ENCODE results near the gene B2M. TPM values are rescaled to one million over a fixed set of nuclear protein-coding genes. Genes with fewer than 3 reads are reported as not detected.
A peak's percentile ranks its signal among the peaks of the same experiment; 100 is the strongest.
"Not testable (repeated sequence)": the region's sequence is repeated elsewhere in the genome, so short reads cannot be mapped to it uniquely, and the experiment has no call there.

Gene B2M
- total RNA-seq, 6 experiments from 2014 or later: 811 to 1,058 (median 898) TPM

DNA sequence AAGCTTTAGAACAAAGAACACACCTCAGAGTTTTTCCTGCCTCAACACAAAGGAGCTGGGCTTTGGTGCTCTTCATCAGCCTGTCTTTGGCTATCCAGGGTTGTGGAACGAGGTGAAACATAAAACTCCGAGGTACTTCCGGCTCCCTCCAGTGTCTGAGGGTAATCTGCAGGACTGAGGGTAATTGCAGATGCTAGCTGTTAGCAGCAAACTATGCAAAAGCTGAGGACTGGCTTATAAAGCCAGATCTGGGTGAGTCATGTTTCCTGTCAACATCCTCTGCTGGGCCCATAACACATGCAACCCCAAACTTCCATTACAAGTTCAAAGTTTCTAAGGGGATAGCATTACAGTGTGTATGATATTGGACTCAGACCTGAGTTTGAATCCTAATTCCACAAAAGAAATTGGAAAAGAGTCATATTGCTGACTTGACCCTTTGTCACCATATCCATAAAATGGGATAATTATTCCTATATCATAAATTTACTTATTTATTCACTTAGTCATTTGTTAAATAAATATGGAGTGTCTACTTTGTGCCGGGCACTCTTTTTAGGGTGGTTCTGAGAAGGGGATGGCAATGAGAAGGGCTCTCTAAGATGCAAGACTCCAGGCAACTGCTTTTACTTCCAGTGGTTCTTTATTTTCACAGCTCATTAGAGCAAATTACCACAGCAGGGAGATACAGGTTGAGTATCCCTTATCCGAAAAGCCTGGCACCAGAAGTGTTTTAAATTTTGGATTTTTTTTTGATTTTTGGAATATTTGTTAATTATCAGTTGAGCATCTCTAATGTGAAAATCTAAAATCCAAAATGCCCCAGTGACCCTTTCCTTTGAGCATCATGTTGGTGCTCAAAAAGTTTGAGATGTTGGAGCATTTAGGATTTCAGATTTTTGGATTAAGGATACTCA lies 15.5 kb downstream of the B2M start:
- TF ChIP-seq, protein P1, sequence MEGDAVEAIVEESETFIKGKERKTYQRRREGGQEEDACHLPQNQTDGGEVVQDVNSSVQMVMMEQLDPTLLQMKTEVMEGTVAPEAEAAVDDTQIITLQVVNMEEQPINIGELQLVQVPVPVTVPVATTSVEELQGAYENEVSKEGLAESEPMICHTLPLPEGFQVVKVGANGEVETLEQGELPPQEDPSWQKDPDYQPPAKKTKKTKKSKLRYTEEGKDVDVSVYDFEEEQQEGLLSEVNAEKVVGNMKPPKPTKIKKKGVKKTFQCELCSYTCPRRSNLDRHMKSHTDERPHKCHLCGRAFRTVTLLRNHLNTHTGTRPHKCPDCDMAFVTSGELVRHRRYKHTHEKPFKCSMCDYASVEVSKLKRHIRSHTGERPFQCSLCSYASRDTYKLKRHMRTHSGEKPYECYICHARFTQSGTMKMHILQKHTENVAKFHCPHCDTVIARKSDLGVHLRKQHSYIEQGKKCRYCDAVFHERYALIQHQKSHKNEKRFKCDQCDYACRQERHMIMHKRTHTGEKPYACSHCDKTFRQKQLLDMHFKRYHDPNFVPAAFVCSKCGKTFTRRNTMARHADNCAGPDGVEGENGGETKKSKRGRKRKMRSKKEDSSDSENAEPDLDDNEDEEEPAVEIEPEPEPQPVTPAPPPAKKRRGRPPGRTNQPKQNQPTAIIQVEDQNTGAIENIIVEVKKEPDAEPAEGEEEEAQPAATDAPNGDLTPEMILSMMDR (IDR thresholded peaks at IDR 0.05): no peak
- Mint-ChIP-seq H3K27ac (peak overlapping the region; percentile 98), H3K36me3 (ENCODE audit: low read depth) (no peaks in the 10 kb centered on the region), H3K4me1 (ENCODE audit: low read depth) (peaks cover 40% of the 10 kb centered on the region), H3K4me3 (peak overlapping the region; percentile 99), H3K9me3 (no peaks in the 10 kb centered on the region), H3K27me3 (ENCODE audit: insufficient read depth) (no peaks in the 10 kb centered on the region)
- peak; percentile 88 for DNase-seq

DNA sequence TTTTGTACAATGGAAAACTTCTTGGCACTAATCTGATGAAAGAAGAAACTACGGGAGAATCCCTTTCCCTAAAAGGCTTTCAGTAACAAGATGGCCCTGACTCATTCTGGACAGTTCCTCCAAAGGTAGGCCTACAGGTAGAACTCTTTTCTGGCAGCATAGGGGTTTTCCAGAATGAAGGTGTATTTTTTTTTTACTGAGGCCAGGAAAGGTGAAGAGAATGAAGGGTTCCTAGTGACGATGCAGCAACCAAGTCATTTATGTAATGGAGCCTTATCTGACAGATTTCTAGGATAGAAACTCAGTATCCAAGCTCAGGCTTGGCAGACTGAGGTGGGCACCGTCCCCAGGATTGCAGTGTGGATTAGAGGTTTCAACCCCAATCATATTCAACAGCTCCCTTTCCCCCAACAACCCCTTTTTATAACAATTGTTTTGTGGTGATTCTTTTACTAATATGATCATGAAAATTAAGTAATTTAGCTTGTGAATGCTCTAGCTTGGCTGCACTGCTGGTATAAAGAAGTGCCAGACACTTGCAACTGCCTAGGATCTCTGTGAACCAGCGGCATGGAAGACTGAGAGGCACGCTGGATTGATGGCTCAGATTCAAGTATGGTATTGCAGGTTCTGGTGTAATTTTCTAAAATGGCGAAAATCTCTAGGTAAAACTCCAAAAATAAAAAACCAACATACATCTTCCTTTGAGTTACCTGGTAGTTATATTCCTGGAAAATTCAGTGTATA lies 16.3 kb downstream of the B2M start:
- no peaks in the 10 kb centered on the region for H3K36me3 Mint-ChIP-seq (ENCODE audit: low read depth)
- peak overlapping the region; percentile 99; the same call in 1 of the 2 replicates for H3K4me3 Mint-ChIP-seq
- H3K9me3 Mint-ChIP-seq: no peaks in the 10 kb centered on the region
- peak overlapping the region; percentile 98 for H3K27ac Mint-ChIP-seq
- no peaks in the 10 kb centered on the region for H3K27me3 Mint-ChIP-seq (ENCODE audit: insufficient read depth)
- TF ChIP-seq, protein P1 (IDR thresholded peaks at IDR 0.05): no peak
- peaks cover 40% of the 10 kb centered on the region for H3K4me1 Mint-ChIP-seq (ENCODE audit: low read depth)
- DNase-seq: no peak

DNA sequence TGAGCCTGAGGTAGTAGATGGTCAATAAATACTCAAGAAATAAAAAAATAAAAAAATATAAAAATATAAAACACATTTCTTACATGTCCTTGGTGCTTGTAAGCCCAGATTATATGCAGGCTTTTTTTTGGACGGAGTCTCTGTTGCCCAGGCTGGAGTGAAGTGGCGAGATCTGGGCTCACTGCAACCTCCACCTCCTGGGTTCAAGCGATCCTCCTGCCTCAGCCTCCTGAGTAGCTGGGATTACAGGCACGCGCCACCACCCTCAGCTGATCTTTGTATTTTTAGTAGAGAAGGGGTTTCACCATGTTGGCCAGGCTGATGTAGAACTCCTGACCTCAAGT lies 16.9 kb downstream of the B2M start:
- H3K27me3 Mint-ChIP-seq (ENCODE audit: insufficient read depth); H3K9me3 Mint-ChIP-seq; DNase-seq; H3K36me3 Mint-ChIP-seq (ENCODE audit: low read depth): not testable (repeated sequence)
- peak overlapping the region; percentile 98 for H3K27ac Mint-ChIP-seq
- H3K4me1 Mint-ChIP-seq (ENCODE audit: low read depth): peaks cover 40% of the 10 kb centered on the region
- H3K4me3 Mint-ChIP-seq: peak overlapping the region; percentile 99

DNA sequence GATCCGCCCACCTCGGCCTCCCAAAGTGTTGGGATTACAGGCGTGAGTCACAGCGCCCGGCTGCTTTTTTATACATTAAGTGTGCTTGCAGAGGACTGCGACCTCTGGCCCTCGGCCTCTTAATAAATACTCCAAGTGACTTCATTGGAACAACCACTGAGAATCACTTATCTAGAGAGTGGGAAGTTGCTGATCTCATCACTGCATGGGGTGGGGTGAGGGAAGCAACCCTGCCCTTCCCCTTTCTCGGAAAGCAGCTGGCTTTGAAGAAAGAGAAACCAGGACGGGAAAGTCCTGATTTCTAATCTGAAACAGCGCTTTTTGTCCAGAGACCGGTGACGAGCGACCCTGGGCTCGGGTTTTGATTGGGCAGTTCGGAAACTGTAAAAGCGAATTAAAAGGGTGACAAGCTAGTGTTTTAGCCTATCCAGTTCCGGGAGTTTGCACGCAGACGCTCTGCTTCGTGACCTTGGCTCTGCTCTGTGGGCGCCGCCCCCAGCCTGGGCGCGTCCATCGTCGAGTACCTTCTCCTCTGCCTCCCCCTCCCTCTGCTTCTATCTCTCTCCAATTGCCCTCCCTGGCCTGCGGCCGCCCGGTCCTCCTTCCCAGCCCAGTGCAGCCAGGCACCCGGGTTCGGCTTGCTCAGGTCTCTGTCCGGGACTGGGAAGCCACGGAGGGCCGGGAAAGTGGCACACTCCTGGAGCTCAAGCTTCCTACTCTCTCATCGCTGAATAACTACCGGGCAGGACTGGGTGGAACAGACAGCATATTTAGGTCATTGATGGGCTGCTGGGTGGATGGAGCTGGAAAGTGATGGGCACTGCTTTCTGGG lies 17.5 kb downstream of the B2M start:
- Mint-ChIP-seq H3K27ac (peak overlapping the region; percentile 98), H3K36me3 (ENCODE audit: low read depth) (no peaks in the 10 kb centered on the region), H3K9me3 (no peaks in the 10 kb centered on the region), H3K4me1 (ENCODE audit: low read depth) (peaks cover 40% of the 10 kb centered on the region), H3K4me3 (peak overlapping the region; percentile 99), H3K27me3 (ENCODE audit: insufficient read depth) (no peaks in the 10 kb centered on the region; the same call in 1 of the 2 replicates)
- DNase-seq: peak; percentile 98
- TF ChIP-seq, protein P1 (IDR thresholded peaks at IDR 0.05): no peak

DNA sequence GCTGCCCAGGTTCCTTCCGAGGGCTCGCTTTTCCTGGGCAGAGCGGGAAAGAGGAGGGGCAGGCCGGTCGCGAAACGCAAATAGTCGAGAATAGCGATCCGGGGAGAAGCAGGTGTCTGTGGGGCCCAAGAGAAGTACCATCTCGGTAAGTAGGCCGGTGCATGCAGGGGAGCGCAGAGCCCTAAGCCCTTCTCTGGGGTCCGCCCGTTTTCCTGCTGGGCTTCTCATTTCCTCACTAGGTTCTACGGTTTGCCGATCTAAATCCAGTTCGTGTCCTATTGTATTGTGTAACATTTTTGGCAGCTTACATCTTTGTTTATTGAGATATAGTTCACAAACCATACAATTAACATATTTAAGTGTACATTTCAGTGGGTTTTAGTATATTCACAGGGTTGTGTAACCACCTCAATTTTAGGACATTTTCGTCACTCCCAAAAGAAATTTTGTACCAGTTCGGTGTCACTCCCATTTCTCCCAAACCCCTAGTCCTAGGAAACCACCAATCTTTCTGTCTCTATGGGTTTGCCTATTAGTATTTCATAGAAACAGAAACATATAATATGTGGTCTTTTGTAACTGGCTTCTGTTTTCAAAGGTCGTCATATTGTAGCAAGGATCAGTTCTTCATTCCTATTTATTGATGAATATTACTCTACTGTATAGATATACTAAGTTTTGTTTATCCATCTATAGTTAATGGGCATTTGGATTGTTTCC lies 18.3 kb downstream of the B2M start:
- H3K4me3 Mint-ChIP-seq: peak overlapping the region; percentile 99
- DNase-seq: no peak
- peaks cover 40% of the 10 kb centered on the region for H3K4me1 Mint-ChIP-seq (ENCODE audit: low read depth)
- no peaks in the 10 kb centered on the region for H3K36me3 Mint-ChIP-seq (ENCODE audit: low read depth)
- peak overlapping the region; percentile 98 for H3K27ac Mint-ChIP-seq
- TF ChIP-seq, protein P1 (IDR thresholded peaks at IDR 0.05): no peak
- no peaks in the 10 kb centered on the region; the same call in 1 of the 2 replicates for H3K27me3 Mint-ChIP-seq (ENCODE audit: insufficient read depth)
- no peaks in the 10 kb centered on the region for H3K9me3 Mint-ChIP-seq
